ENCODE measurements around the gene NOVA1. TPM values are rescaled to one million over a fixed set of nuclear protein-coding genes. Genes with fewer than 3 reads are reported as not detected.

NOVA1 gene
- total RNA-seq, 1 donor from 2014 or later: 13.3 TPM

DNA sequence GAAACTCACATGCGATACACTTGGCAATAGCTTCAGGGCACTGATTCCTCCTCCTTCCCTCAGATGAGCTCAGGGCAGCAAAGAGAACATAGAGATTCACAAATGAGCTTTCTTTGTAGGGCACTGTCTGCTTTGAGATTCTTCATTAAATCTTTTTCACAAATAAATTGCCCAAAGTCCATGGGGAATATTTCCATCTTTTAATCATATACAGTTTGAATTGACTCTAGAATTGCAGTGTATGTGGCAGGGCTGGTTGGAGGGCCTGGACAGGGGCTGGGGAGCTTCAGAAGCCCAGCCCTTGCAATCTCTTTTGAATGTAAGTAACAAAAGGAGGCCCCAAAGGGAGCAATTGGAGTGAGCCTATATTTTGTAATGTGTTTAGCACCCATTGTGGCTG, 197.5 kb downstream of the NOVA1 start:
- Mint-ChIP-seq H3K9me3 (no peaks in the 10 kb centered on the region), H3K27ac (no peak overlapping the region), H3K4me1 (peaks cover 6% of the 10 kb centered on the region), H3K36me3 (no peaks in the 10 kb centered on the region), H3K27me3 (ENCODE audit: low read depth) (peaks cover 93% of the 10 kb centered on the region), H3K4me3 (no peak overlapping the region)
- DNase-seq (ENCODE audit: low spot score in 2 of 2, unreplicated experiment in 2 of 2): no peak
- TF ChIP-seq, protein P1, sequence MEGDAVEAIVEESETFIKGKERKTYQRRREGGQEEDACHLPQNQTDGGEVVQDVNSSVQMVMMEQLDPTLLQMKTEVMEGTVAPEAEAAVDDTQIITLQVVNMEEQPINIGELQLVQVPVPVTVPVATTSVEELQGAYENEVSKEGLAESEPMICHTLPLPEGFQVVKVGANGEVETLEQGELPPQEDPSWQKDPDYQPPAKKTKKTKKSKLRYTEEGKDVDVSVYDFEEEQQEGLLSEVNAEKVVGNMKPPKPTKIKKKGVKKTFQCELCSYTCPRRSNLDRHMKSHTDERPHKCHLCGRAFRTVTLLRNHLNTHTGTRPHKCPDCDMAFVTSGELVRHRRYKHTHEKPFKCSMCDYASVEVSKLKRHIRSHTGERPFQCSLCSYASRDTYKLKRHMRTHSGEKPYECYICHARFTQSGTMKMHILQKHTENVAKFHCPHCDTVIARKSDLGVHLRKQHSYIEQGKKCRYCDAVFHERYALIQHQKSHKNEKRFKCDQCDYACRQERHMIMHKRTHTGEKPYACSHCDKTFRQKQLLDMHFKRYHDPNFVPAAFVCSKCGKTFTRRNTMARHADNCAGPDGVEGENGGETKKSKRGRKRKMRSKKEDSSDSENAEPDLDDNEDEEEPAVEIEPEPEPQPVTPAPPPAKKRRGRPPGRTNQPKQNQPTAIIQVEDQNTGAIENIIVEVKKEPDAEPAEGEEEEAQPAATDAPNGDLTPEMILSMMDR (IDR thresholded peaks at IDR 0.05; ENCODE audit: unreplicated experiment): no peak

DNA sequence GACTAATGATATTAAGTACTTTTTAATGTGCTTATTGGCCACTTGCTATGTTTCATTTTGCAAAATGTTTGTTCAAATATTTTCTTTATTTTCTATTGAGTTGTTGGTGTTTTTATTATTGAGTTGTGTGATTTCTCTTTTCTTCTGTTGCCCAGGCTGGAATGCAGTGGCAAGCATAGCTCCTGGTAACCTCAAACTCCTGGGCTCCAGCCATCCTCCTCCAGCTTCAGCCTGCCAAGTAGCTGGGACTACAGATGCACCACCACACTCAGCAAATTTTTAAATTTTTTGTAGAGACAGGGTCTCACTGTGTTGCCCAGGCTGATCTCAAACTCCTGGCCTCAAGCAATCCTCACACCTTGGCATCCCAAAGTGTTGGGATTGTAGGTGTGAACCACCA, 199.2 kb downstream of the NOVA1 start:
- TF ChIP-seq, protein P1 (IDR thresholded peaks at IDR 0.05; ENCODE audit: unreplicated experiment): no peak
- Mint-ChIP-seq H3K36me3 (no peaks in the 10 kb centered on the region), H3K4me1 (peaks cover 23% of the 10 kb centered on the region), H3K27ac (no peak overlapping the region), H3K4me3 (no peak overlapping the region), H3K27me3 (ENCODE audit: low read depth) (peaks cover 82% of the 10 kb centered on the region), H3K9me3 (no peaks in the 10 kb centered on the region)
- DNase-seq (ENCODE audit: low spot score in 2 of 2, unreplicated experiment in 2 of 2): no peak
